GM23248 (cell line): ENCODE measurements around the gene SPTLC3. TPM values are rescaled to one million over a fixed set of nuclear protein-coding genes. Genes with fewer than 3 reads are reported as not detected.

Experiments used
- DNase-seq: peaks from one replicate; pipeline ENCODE4 v3.0.0-alpha.2; 2015
- H2AFZ ChIP-seq: fragments of 200-600 bp; sonication (generic); 2 replicates; pipeline ENCODE4 v1.6.1; 2016; ENCODE audit warnings: antibody characterized with exemption
- H3F3A ChIP-seq: fragments of 200-600 bp; sonication (generic); 2 replicates; pipeline ENCODE4 v1.6.1; 2016; ENCODE audit warnings: mild to moderate bottlenecking, antibody characterized with exemption, mixed run types; ENCODE audit not compliant: insufficient read depth
- H3K27ac ChIP-seq: fragments of 200-600 bp; sonication (generic); 2 replicates; pipeline ENCODE4 v1.5.1; 2016; ENCODE audit warnings: mild to moderate bottlenecking
- H3K27me3 ChIP-seq: fragments of 200-600 bp; sonication (generic); replicated peaks from 2 replicates; pipeline ENCODE4 v1.6.1; 2016; ENCODE audit warnings: mild to moderate bottlenecking; ENCODE audit not compliant: insufficient read depth
- H3K36me3 ChIP-seq: fragments of 200-600 bp; sonication (generic); 2 replicates; pipeline ENCODE4 v1.6.1; 2016; ENCODE audit warnings: low read depth, mild to moderate bottlenecking
- H3K4me1 ChIP-seq: fragments of 200-600 bp; sonication (generic); 2 replicates; pipeline ENCODE4 v1.6.1; 2016; ENCODE audit warnings: mild to moderate bottlenecking; ENCODE audit not compliant: insufficient read depth
- H3K4me2 ChIP-seq: fragments of 200-600 bp; sonication (generic); one replicate; pipeline ENCODE4 v1.6.1; 2016; ENCODE audit warnings: mild to moderate bottlenecking; ENCODE audit not compliant: unreplicated experiment
- H3K4me3 ChIP-seq: fragments of 200-600 bp; sonication (generic); 2 replicates; pipeline ENCODE4 v1.5.1; 2016; ENCODE audit warnings: mild to moderate bottlenecking
- H3K79me2 ChIP-seq: fragments of 200-600 bp; sonication (generic); 2 replicates; pipeline ENCODE4 v1.6.1; 2016; ENCODE audit warnings: mild to moderate bottlenecking; ENCODE audit not compliant: insufficient read depth
- H3K9ac ChIP-seq: fragments of 200-600 bp; sonication (generic); 2 replicates; pipeline ENCODE4 v1.6.1; 2016; ENCODE audit warnings: mild to moderate bottlenecking
- H3K9me2 ChIP-seq: fragments of 200-600 bp; sonication (generic); 2 replicates; pipeline ENCODE4 v1.6.1; 2016; ENCODE audit warnings: mixed run types, mild to moderate bottlenecking, moderate library complexity; ENCODE audit not compliant: insufficient read depth
- H3K9me3 ChIP-seq: fragments of 200-600 bp; sonication (generic); one replicate; pipeline ENCODE4 v1.6.1; 2017; ENCODE audit warnings: low read depth
- H4K20me1 ChIP-seq: fragments of 200-600 bp; sonication (generic); 2 replicates; pipeline ENCODE4 v1.6.0; 2016; ENCODE audit not compliant: insufficient read depth
- EZH2 ChIP-seq: fragments of 200-600 bp; sonication (generic); IDR thresholded peaks from 2 replicates; pipeline ENCODE4 v1.6.1; 2018; ENCODE audit warnings: antibody characterized with exemption, mild to moderate bottlenecking; ENCODE audit not compliant: insufficient read depth, poor library complexity, severe bottlenecking
- EZH2phosphoT487 ChIP-seq: fragments of 200-600 bp; sonication (generic); IDR thresholded peaks from 2 replicates; pipeline ENCODE4 v1.6.1; 2018; ENCODE audit warnings: antibody characterized with exemption, moderate library complexity, mild to moderate bottlenecking, low read depth; ENCODE audit not compliant: insufficient read depth
- WGBS, 2 experiments: methylation state at CpG; one replicate each; pipeline ENCODE4 v1.1.6; 2015 to 2017; ENCODE audit warnings: low lambda C conversion rate in 2 of 2, low coverage in 1 of 2; ENCODE audit errors: missing lambda C conversion rate in 2 of 2; 5-methylcytosine and 5-hydroxymethylcytosine counted together
- in situ Hi-C: fragments of 300-500 bp; cut with MboI; formaldehyde crosslinking; loops from 2 replicates; pipeline ENCODE4 v1.15.0; 2020
- polyA plus RNA-seq: library from polyadenylated mRNA; unstranded; fragments of >200 nt; fragmentation: Nextera tagmentation; extraction: Ambion mirVana; gene quantifications from 2 replicates; pipeline ENCODE4 v1.2.1, GENCODE V29; 2016
- total RNA-seq: library from RNA; depleted of rRNA; stranded (reverse); fragments of >200 nt; shearing (Covaris generic); gene quantifications from 2 replicates; pipeline ENCODE4 v1.2.3, GENCODE V29; 2014

The SPTLC3 gene
- total and polyA plus RNA-seq, 2 experiments from 2014 or later: 1.4 to 5.5 TPM

DNA sequence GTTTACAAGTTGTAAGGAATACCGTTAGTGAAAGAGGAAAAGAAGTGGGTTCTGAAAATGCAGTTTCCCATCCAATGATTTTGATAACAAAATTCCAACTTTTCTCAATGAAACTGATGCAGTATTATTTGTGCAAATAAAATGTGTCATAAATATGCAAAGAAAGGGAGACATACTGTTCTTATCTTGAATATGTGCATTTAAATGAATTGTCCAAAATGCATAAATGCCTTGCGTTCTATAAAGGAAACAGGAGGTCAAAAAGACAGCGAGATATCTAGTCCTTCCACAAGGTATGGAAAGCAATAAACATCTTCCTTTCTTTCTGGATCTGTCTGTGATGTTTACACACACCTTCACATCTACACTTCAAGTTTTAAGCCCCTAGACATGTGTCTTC lies 157.7 kb downstream of the SPTLC3 start:
- 37 to 41% methylated on average over 3 of the region's 3 CpGs for WGBS, 2 experiments
- in situ Hi-C loops: no loop called here
- H3K4me2 ChIP-seq: no peak overlapping the region

DNA sequence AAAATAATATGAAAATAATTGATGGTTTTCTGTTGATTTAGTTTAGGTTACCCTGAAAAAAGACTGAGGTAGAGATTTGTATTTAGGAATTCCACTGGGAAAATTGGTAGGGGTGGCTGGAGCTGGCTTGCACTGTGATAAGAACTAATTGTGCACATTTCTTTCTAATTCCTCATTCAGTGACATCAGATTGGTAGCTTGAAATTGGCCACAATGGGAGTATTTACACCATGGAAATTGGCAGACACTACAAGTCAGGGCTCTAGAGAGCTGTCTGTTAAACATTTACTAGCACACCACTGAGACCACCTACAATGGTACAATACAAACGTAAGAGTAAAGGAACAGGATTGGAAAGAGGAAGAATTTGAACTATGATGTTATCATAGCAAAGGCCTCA lies 160.3 kb downstream of the SPTLC3 start:
- no peak for TF ChIP-seq EZH2
- no peak for TF ChIP-seq EZH2phosphoT487
- no peaks in the 10 kb centered on the region for H3K36me3 ChIP-seq
- no peaks in the 10 kb centered on the region for H3K79me2 ChIP-seq
- no peaks in the 10 kb centered on the region for H3F3A ChIP-seq
- H3K9ac ChIP-seq: no peak overlapping the region
- H3K4me1 ChIP-seq: no peaks in the 10 kb centered on the region
- in situ Hi-C loops: no loop called here
- H3K4me2 ChIP-seq: no peak overlapping the region
- no peak for DNase-seq
- H3K4me3 ChIP-seq: no peak overlapping the region
- WGBS, 2 experiments: 33 to 39% methylated on average over 1 of the region's 1 CpG
- H3K27me3 ChIP-seq: no peaks in the 10 kb centered on the region
- no peak overlapping the region for H3K27ac ChIP-seq
- H2AFZ ChIP-seq: no peak overlapping the region
- no peaks in the 10 kb centered on the region for H4K20me1 ChIP-seq
- no peaks in the 10 kb centered on the region for H3K9me2 ChIP-seq
- H3K9me3 ChIP-seq: no peaks in the 10 kb centered on the region

More for the DNA sequence above, 157.7 kb downstream of the SPTLC3 start:
- no peaks in the 10 kb centered on the region for H3K4me1 ChIP-seq
- no peaks in the 10 kb centered on the region for H3K9me2 ChIP-seq
- H3K36me3 ChIP-seq: no peaks in the 10 kb centered on the region
- DNase-seq: no peak
- no peaks in the 10 kb centered on the region for H3K9me3 ChIP-seq
- TF ChIP-seq EZH2phosphoT487 (no peak), EZH2 (no peak)
- no peak overlapping the region for H3K27ac ChIP-seq
- no peaks in the 10 kb centered on the region for H4K20me1 ChIP-seq
- H3K79me2 ChIP-seq: no peaks in the 10 kb centered on the region
- H3K27me3 ChIP-seq: no peaks in the 10 kb centered on the region
- no peak overlapping the region for H3K4me3 ChIP-seq
- H3F3A ChIP-seq: no peaks in the 10 kb centered on the region
- no peak overlapping the region for H2AFZ ChIP-seq
- no peak overlapping the region for H3K9ac ChIP-seq

DNA sequence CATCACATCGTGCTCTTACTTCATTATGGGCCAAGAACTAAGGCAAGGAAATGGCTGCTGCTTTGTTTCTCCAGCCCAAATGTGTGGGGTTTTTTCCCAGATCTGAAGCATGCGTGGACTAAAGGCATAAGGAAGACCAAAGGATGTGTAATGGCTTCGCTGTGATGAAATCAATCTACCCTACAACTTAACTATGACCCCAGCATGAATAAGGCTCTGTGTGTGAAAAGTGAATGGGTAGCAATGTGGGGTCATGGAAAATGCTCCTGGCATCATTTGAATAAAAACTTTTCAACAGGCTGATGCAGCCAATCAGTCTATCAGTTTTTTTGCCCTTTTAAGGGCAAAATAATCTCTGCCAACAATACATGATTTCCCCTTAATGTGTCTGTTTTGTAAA lies 162.0 kb downstream of the SPTLC3 start:
- no peaks in the 10 kb centered on the region for H3K4me1 ChIP-seq
- TF ChIP-seq EZH2phosphoT487 (no peak), EZH2 (no peak)

DNA sequence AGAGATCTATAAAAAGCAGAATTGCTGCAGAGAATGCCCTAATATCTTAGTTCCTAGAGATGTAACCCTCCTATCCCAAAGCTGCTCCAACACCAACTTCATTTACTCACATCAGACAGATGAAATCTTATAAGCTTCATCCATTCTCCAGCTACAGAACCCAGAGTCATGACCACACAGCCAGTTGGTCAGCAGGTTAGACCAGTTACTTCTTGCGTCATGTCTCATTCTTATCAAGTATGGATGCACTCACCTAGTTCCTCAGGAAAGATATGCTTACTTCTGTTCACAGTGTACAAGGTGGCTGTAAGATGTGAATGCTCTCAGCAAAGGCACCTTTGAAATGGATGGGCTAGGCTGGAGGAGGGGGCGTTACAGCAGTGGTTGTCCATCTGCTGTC lies 164.4 kb downstream of the SPTLC3 start:
- Histone ChIP-seq H3K9ac (no peak overlapping the region), H3K27ac (no peak overlapping the region), H3K27me3 (no peaks in the 10 kb centered on the region; the same call in 1 of the 2 replicates), H4K20me1 (no peaks in the 10 kb centered on the region), H3K36me3 (no peaks in the 10 kb centered on the region), H3K9me2 (no peaks in the 10 kb centered on the region), H3K4me2 (no peak overlapping the region), H3F3A (no peaks in the 10 kb centered on the region), H2AFZ (no peak overlapping the region), H3K4me1 (no peaks in the 10 kb centered on the region), H3K9me3 (no peaks in the 10 kb centered on the region), H3K79me2 (no peaks in the 10 kb centered on the region), H3K4me3 (no peak overlapping the region)
- 50 to 52% methylated on average over 2 of the region's 2 CpGs for WGBS, 2 experiments
- in situ Hi-C loops: no loop called here
- TF ChIP-seq EZH2 (no peak), EZH2phosphoT487 (no peak)
- DNase-seq: no peak

More for the DNA sequence above, 162.0 kb downstream of the SPTLC3 start:
- Histone ChIP-seq H3K79me2 (no peaks in the 10 kb centered on the region), H3K4me2 (no peak overlapping the region), H3K36me3 (no peaks in the 10 kb centered on the region), H3K27ac (no peak overlapping the region), H3F3A (no peaks in the 10 kb centered on the region), H4K20me1 (no peaks in the 10 kb centered on the region), H3K27me3 (no peaks in the 10 kb centered on the region; the same call in 1 of the 2 replicates), H3K9ac (no peak overlapping the region), H3K9me2 (no peaks in the 10 kb centered on the region), H3K4me3 (no peak overlapping the region), H3K9me3 (no peaks in the 10 kb centered on the region), H2AFZ (no peak overlapping the region)
- 11 to 15% methylated on average over 3 of the region's 3 CpGs for WGBS, 2 experiments
- in situ Hi-C loops: no loop called here
- DNase-seq: no peak

DNA sequence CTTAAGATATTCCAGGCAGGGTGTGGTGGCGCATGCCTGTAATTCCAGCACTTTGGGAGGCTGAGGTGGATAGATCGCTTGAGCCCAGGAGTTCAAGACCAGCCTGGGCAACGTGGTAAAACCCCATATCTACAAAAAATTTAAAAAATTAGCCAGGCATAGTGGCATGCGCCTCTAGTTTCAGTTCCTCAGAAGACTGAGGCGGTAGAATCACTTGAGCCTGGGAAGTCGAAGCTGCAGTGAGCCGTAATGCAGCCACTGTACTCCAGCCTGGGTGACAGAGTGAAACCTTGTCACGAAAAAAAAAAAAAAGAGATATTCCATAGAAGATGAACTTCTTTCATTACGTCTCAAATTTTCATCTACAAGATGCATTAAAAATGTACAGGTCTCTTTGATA lies 165.6 kb downstream of the SPTLC3 start:
- H2AFZ ChIP-seq: no peak overlapping the region
- no peaks in the 10 kb centered on the region for H3K9me3 ChIP-seq
- DNase-seq: no peak
- H4K20me1 ChIP-seq: no peaks in the 10 kb centered on the region
- H3K79me2 ChIP-seq: no peaks in the 10 kb centered on the region
- no peak overlapping the region for H3K4me3 ChIP-seq
- TF ChIP-seq EZH2 (no peak), EZH2phosphoT487 (no peak)
- H3K9me2 ChIP-seq: no peaks in the 10 kb centered on the region
- WGBS, 2 experiments: 52 to 57% methylated on average over 9 of the region's 9 CpGs
- no peaks in the 10 kb centered on the region; the same call in 1 of the 2 replicates for H3K27me3 ChIP-seq
- in situ Hi-C loops: no loop called here
- no peaks in the 10 kb centered on the region for H3K36me3 ChIP-seq
- H3F3A ChIP-seq: no peaks in the 10 kb centered on the region
- H3K4me2 ChIP-seq: no peak overlapping the region
- H3K9ac ChIP-seq: no peak overlapping the region
- H3K27ac ChIP-seq: no peak overlapping the region
- no peaks in the 10 kb centered on the region for H3K4me1 ChIP-seq
